GM23338 (cell line): ENCODE measurements around the gene GALNT1. TPM values are rescaled to one million over a fixed set of nuclear protein-coding genes. Genes with fewer than 3 reads are reported as not detected.

Experiments
- ATAC-seq: fragments of 200-7000 bp; cut with Tn5 transposase; 3 replicates; pipeline ENCODE4 v1.9.1; 2020
- DNase-seq: peaks from one replicate; pipeline ENCODE4 v3.0.0-alpha.2; 2015; ENCODE audit warnings: low spot score
- H2AFZ ChIP-seq: fragments of 200-600 bp; sonication (generic); 2 replicates; pipeline ENCODE4 v1.8.0; 2016; ENCODE audit warnings: antibody characterized with exemption, mild to moderate bottlenecking, moderate library complexity
- H3F3A ChIP-seq: fragments of 200-600 bp; sonication (generic); replicated peaks from 2 replicates; pipeline ENCODE4 v1.8.0; 2017; ENCODE audit warnings: antibody characterized with exemption, mixed run types, low read depth
- H3K27ac ChIP-seq: fragments of 200-600 bp; sonication (generic); 2 replicates; pipeline ENCODE4 v1.6.1; 2016; ENCODE audit warnings: low read depth
- H3K27me3 ChIP-seq: fragments of 200-600 bp; sonication (generic); 2 replicates; pipeline ENCODE4 v1.8.0; 2016; ENCODE audit warnings: mild to moderate bottlenecking, mixed run types, moderate library complexity; ENCODE audit not compliant: insufficient read depth
- H3K36me3 ChIP-seq: fragments of 200-600 bp; sonication (generic); 2 replicates; pipeline ENCODE4 v1.8.0; 2016; ENCODE audit warnings: mild to moderate bottlenecking; ENCODE audit not compliant: insufficient read depth
- H3K4me1 ChIP-seq: fragments of 200-600 bp; sonication (generic); 2 replicates; pipeline ENCODE4 v1.8.0; 2016; ENCODE audit warnings: mild to moderate bottlenecking, moderate library complexity; ENCODE audit not compliant: insufficient read depth
- H3K4me2 ChIP-seq: fragments of 200-600 bp; sonication (generic); 2 replicates; pipeline ENCODE4 v1.7.1; 2017; ENCODE audit warnings: mixed run types
- H3K4me3 ChIP-seq: fragments of 200-600 bp; sonication (generic); 2 replicates; pipeline ENCODE4 v1.6.1; 2016; ENCODE audit warnings: mixed run types
- H3K79me2 ChIP-seq: fragments of 200-600 bp; sonication (generic); replicated peaks from 2 replicates; pipeline ENCODE4 v1.8.0; 2017; ENCODE audit warnings: mild to moderate bottlenecking; ENCODE audit not compliant: insufficient read depth
- H3K9me2 ChIP-seq: fragments of 200-600 bp; sonication (generic); 2 replicates; pipeline ENCODE4 v1.8.0; 2017; ENCODE audit not compliant: insufficient read depth
- H4K20me1 ChIP-seq: fragments of 200-600 bp; sonication (generic); replicated peaks from 2 replicates; pipeline ENCODE4 v1.8.0; 2017; ENCODE audit warnings: mild to moderate bottlenecking; ENCODE audit not compliant: insufficient read depth
- H3K27ac Mint-ChIP-seq: 2 replicates; pipeline ENCODE4 v1.8.0; 2020; ENCODE audit warnings: inconsistent platforms, mild to moderate bottlenecking, moderate library complexity, mixed read lengths
- H3K27me3 Mint-ChIP-seq: 3 replicates; pipeline ENCODE4 v1.8.0; 2022; ENCODE audit warnings: low read depth, mild to moderate bottlenecking, moderate library complexity, mixed read lengths, inconsistent platforms; ENCODE audit not compliant: insufficient read depth, poor library complexity
- H3K36me3 Mint-ChIP-seq: 3 replicates; pipeline ENCODE4 v1.8.0; 2021; ENCODE audit warnings: low read depth, mild to moderate bottlenecking, inconsistent platforms, moderate library complexity, mixed read lengths
- H3K4me1 Mint-ChIP-seq: 3 replicates; pipeline ENCODE4 v1.8.0; 2020; ENCODE audit warnings: mild to moderate bottlenecking, inconsistent platforms, mixed read lengths
- H3K4me3 Mint-ChIP-seq: 3 replicates; pipeline ENCODE4 v1.8.0; 2021; ENCODE audit warnings: moderate library complexity, mild to moderate bottlenecking, inconsistent platforms, mixed read lengths
- H3K9me3 Mint-ChIP-seq: 3 replicates; pipeline ENCODE4 v1.8.0; 2020; ENCODE audit warnings: moderate library complexity, mild to moderate bottlenecking, inconsistent platforms, mixed read lengths
- CREB1 ChIP-seq: fragments of 250-450 bp; sonication (Bioruptor Pico); IDR thresholded peaks from 2 replicates; pipeline ENCODE4 v1.5.0; 2020; ENCODE audit warnings: low read depth, mild to moderate bottlenecking, moderate library complexity
- EZH2 ChIP-seq: fragments of 200-600 bp; sonication (generic); IDR thresholded peaks from one replicate; pipeline ENCODE4 v1.8.0; 2017; ENCODE audit warnings: antibody characterized with exemption, mild to moderate bottlenecking, low read depth; ENCODE audit not compliant: unreplicated experiment
- EZH2phosphoT487 ChIP-seq: fragments of 200-600 bp; sonication (generic); IDR thresholded peaks from one replicate; pipeline ENCODE4 v1.8.1; 2018; ENCODE audit warnings: antibody characterized with exemption; ENCODE audit not compliant: unreplicated experiment
- JUNB ChIP-seq: IDR thresholded peaks from one replicate; pipeline ENCODE4 v1.6.1; 2016; ENCODE audit warnings: antibody characterized with exemption; ENCODE audit not compliant: unreplicated experiment
- NANOG ChIP-seq: IDR thresholded peaks from 2 replicates; pipeline ENCODE4 v1.6.1; 2016; ENCODE audit warnings: antibody characterized with exemption, borderline replicate concordance
- REST ChIP-seq: IDR thresholded peaks from one replicate; pipeline ENCODE4 v1.6.1; 2018; ENCODE audit warnings: antibody characterized with exemption; ENCODE audit not compliant: unreplicated experiment
- STAT1 ChIP-seq: IDR thresholded peaks from one replicate; pipeline ENCODE4 v1.6.1; 2016; ENCODE audit warnings: antibody characterized with exemption; ENCODE audit not compliant: unreplicated experiment
- ZNF114 ChIP-seq: fragments of 250-450 bp; sonication (Bioruptor Pico); IDR thresholded peaks from 2 replicates; pipeline ENCODE4 v1.5.0; 2020; ENCODE audit warnings: mild to moderate bottlenecking, moderate library complexity
- ZNF331 ChIP-seq: fragments of 250-450 bp; sonication (Bioruptor Pico); IDR thresholded peaks from 2 replicates; pipeline ENCODE4 v1.5.0; 2020; ENCODE audit warnings: low read depth, mild to moderate bottlenecking, moderate library complexity
- ZNF462 ChIP-seq: fragments of 250-450 bp; sonication (Bioruptor Pico); IDR thresholded peaks from 2 replicates; pipeline ENCODE4 v1.5.0; 2020; ENCODE audit warnings: mild to moderate bottlenecking, moderate library complexity
- long read RNA-seq: library from polyadenylated mRNA; unstranded; transcript quantifications from one replicate; pipeline ENCODE4 v2.0.0, GENCODE V29; 2020; ENCODE audit not compliant: unreplicated experiment
- polyA plus RNA-seq: library from polyadenylated mRNA; unstranded; fragments of >200 nt; fragmentation: Nextera tagmentation; extraction: Ambion mirVana; gene quantifications from 2 replicates; pipeline ENCODE4 v1.2.1, GENCODE V29; 2016
- total RNA-seq: library from RNA; depleted of rRNA; stranded (reverse); fragments of >200 nt; shearing (Covaris generic); gene quantifications from 2 replicates; pipeline ENCODE4 v1.2.3, GENCODE V29; 2014; rRNA removed
- TF ChIP-seq, protein P1 (sequence below), 2 experiments: fragments of 200-600 bp in 1 of 2; sonication (generic) in 1 of 2; conservative IDR thresholded peaks; 2 replicates each; pipeline versions ENCODE4 v1.5.1 to v1.6.1; 2016 to 2017; ENCODE audit warnings: antibody characterized with exemption in 2 of 2, low read depth in 2 of 2, mild to moderate bottlenecking in 2 of 2, moderate library complexity in 1 of 2
- TF ChIP-seq, protein P2 (sequence below): IDR thresholded peaks from 2 replicates; pipeline ENCODE4 v1.6.1; 2016; ENCODE audit warnings: antibody characterized with exemption

GALNT1 gene
- total RNA-seq (60.8 and 67.4 TPM in 2 replicates), polyA plus RNA-seq (36.4 and 37.4 TPM in 2 replicates)
- long read RNA-seq, partial matches to known transcripts: 3 of 11 reads
- long read RNA-seq, other reads (novel, unspliced or antisense): 7 of 11 reads

DNA sequence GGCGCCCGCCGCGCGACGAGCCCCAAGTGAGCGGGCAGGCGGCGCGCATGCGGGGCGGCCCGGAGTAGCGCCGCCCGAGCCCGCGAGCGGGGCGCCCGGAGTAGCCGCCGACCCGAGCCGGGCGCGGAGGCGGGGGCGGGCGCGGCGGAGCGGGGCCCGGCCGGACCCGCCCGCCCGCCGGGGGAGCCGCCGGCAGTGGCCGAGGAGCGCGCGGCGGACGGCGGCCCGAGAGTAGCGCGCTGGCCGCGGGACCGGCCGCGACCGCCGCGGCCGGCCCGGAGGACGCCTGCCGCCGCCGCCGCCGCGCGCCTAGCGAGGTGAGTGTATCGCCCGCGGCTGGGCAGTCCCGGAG, at the start of gene GALNT1:
TSS of gene GALNT1 (plus strand) at position 195 of the 352 bp plus-strand sequence. CDS start 72,923 bp downstream, outside the sequence.
- no peaks in the 10 kb centered on the region for H3F3A ChIP-seq
- no peak within 1 kb of the TSS; the same call in 1 of the 2 replicates for H3K27ac Mint-ChIP-seq
- peaks cover 33% of the 10 kb centered on the region for H3K9me3 Mint-ChIP-seq
- H3K4me3 ChIP-seq: peak within 1 kb of the TSS; percentile 96
- peak within 1 kb of the TSS; percentile 76 for H3K4me3 Mint-ChIP-seq
- peaks cover 6% of the 10 kb centered on the region for H4K20me1 ChIP-seq
- H3K36me3 Mint-ChIP-seq: peaks cover 29% of the 10 kb centered on the region
- peaks cover 18% of the 10 kb centered on the region for H3K4me1 ChIP-seq
- H3K36me3 ChIP-seq: peaks cover 8% of the 10 kb centered on the region
- peak within 1 kb of the TSS; percentile 98 for H3K4me2 ChIP-seq
- no peak for TF ChIP-seq ZNF331
- no peak for TF ChIP-seq JUNB
- TF ChIP-seq, protein P1, sequence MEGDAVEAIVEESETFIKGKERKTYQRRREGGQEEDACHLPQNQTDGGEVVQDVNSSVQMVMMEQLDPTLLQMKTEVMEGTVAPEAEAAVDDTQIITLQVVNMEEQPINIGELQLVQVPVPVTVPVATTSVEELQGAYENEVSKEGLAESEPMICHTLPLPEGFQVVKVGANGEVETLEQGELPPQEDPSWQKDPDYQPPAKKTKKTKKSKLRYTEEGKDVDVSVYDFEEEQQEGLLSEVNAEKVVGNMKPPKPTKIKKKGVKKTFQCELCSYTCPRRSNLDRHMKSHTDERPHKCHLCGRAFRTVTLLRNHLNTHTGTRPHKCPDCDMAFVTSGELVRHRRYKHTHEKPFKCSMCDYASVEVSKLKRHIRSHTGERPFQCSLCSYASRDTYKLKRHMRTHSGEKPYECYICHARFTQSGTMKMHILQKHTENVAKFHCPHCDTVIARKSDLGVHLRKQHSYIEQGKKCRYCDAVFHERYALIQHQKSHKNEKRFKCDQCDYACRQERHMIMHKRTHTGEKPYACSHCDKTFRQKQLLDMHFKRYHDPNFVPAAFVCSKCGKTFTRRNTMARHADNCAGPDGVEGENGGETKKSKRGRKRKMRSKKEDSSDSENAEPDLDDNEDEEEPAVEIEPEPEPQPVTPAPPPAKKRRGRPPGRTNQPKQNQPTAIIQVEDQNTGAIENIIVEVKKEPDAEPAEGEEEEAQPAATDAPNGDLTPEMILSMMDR (conservative IDR thresholded peaks at IDR 0.05; ENCODE audit: low read depth in 2 of 2): no peak
- TF ChIP-seq, protein P2, sequence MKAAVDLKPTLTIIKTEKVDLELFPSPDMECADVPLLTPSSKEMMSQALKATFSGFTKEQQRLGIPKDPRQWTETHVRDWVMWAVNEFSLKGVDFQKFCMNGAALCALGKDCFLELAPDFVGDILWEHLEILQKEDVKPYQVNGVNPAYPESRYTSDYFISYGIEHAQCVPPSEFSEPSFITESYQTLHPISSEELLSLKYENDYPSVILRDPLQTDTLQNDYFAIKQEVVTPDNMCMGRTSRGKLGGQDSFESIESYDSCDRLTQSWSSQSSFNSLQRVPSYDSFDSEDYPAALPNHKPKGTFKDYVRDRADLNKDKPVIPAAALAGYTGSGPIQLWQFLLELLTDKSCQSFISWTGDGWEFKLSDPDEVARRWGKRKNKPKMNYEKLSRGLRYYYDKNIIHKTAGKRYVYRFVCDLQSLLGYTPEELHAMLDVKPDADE: no peak
- TF ChIP-seq ZNF462 (CRISPR knock-in tag): no peak
- no peak for TF ChIP-seq STAT1
- no peak for TF ChIP-seq REST
- TF ChIP-seq NANOG: no peak
- no peak for TF ChIP-seq CREB1 (CRISPR knock-in tag)
- TF ChIP-seq ZNF114 (CRISPR knock-in tag): no peak
- TF ChIP-seq EZH2: no peak
- no peak for TF ChIP-seq EZH2phosphoT487
- H3K27ac ChIP-seq: no peak within 1 kb of the TSS
- ATAC-seq (no peak), DNase-seq (no peak)
- H3K9me2 ChIP-seq: no peaks in the 10 kb centered on the region
- peaks cover 45% of the 10 kb centered on the region for H3K79me2 ChIP-seq
- H3K27me3 ChIP-seq: peaks cover 25% of the 10 kb centered on the region
- no peaks in the 10 kb centered on the region for H3K27me3 Mint-ChIP-seq
- peaks cover 13% of the 10 kb centered on the region for H3K4me1 Mint-ChIP-seq
- H2AFZ ChIP-seq: peak within 1 kb of the TSS; percentile 92
